Omental fat pad (tissue), 4 donors: ENCODE data around the gene HSF4. TPM values are rescaled to one million over a fixed set of nuclear protein-coding genes. Genes with fewer than 3 reads are reported as not detected.

ENCODE experiments used
- ATAC-seq: fragments of 150-250 bp; one replicate; pipeline ENCODE4 v1.9.1; 2016; ENCODE audit warnings: mild to moderate bottlenecking, moderate library complexity; ENCODE audit not compliant: low FRiP score
- DNase-seq: peaks from one replicate; pipeline ENCODE4 v3.0.0-alpha.2; 2019; ENCODE audit warnings: low spot score
- total RNA-seq, 4 donors: library from RNA; depleted of rRNA; stranded (reverse); fragments of >200 nt; gene quantifications; one replicate each; pipeline ENCODE4 v1.1.0, GENCODE V29; 2016
- TF ChIP-seq, protein P1 (sequence below), 3 donors: fragments of 450-650 bp; IDR thresholded peaks; one replicate each; pipeline ENCODE4 v1.5.1; 2016 to 2017; ENCODE audit warnings: antibody characterized with exemption in 3 of 3, mild to moderate bottlenecking in 3 of 3, moderate library complexity in 2 of 3

HSF4 gene
- total RNA-seq, 4 donors from 2014 or later: 21.2 to 77.2 (median 35.8) TPM

GRCh38 chr16:67169011-67169451 is 4.5 kb downstream of the HSF4 start:
- ATAC-seq: no peak
- TF ChIP-seq, protein P1, sequence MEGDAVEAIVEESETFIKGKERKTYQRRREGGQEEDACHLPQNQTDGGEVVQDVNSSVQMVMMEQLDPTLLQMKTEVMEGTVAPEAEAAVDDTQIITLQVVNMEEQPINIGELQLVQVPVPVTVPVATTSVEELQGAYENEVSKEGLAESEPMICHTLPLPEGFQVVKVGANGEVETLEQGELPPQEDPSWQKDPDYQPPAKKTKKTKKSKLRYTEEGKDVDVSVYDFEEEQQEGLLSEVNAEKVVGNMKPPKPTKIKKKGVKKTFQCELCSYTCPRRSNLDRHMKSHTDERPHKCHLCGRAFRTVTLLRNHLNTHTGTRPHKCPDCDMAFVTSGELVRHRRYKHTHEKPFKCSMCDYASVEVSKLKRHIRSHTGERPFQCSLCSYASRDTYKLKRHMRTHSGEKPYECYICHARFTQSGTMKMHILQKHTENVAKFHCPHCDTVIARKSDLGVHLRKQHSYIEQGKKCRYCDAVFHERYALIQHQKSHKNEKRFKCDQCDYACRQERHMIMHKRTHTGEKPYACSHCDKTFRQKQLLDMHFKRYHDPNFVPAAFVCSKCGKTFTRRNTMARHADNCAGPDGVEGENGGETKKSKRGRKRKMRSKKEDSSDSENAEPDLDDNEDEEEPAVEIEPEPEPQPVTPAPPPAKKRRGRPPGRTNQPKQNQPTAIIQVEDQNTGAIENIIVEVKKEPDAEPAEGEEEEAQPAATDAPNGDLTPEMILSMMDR (IDR thresholded peaks at IDR 0.05): no peak

DNA sequence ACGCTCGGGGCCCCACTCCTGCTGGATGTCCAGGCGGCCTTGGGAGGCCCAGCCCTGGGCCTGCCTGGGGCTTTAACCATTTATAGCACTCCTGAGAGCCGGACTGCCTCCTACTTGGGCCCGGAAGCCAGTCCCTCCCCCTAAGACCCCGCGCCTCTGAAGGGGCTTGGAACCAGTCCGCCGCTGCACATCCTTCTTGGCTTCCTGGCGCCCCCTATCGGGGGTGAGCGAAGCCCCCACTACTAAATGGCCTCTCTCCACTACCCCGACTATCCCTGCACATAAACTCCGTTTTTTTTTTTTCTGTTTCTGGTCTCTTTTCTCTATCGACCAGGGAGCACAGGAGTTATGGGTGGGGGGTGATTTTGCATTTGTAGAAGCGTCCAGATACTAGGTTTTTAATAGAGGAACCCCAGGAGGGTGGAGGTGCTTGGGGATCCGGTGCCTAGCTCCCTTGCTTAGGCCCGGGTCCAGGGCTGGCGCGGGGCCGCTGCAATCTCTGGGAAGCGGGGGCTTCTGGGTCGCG is 5.2 kb downstream of the HSF4 start:
- TF ChIP-seq, protein P1 (IDR thresholded peaks at IDR 0.05): no peak
- no peak for ATAC-seq
- DNase-seq: no peak

More at GRCh38 chr16:67169011-67169451, 4.5 kb downstream of the HSF4 start:
- no peak for DNase-seq

DNA sequence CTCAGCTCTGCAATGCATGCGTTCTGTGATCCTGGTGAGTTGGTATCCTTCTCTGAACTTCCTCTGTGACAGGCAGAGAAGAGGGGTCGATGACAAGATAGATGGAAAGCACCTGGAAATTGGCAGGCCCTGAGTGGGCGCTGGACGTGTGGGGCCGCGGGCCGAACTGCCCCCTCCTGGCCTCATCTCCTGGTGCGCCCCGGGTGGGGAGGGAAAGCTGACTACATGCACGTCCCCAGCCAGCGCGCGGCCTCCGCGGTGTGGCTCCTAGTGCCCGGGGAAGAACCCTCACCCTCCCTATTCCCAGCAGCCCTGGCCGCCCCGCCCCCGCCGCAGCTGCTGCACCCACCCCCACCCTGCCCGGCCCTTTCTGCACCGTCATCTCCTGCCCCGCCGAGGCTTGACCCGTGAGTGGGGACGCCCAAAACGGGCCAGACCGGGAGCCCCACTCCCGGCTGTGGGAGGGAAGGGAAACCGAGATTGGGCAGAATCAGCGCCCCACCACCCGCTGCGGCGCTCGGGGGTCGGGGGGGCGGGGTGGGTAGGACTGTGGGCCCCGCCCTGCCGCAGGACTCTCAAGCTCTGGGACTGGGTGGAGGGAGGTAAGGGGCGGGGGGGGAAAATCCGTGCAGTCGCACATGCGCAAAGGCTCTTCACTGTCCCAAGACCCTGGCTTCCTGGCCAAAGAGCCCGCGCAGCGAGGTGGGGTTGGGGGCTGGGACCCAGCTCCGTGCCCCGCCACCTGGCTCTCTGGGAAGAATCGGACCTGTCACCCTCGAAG is 5.8 kb downstream of the HSF4 start, which contains the start of gene NOL3:
NOL3 (plus strand) TSS at position 371 of the 781 bp plus-strand sequence.
- ATAC-seq (peak; percentile 76), DNase-seq (peak; percentile 57)
- TF ChIP-seq, protein P1 (IDR thresholded peaks at IDR 0.05): no peak

DNA sequence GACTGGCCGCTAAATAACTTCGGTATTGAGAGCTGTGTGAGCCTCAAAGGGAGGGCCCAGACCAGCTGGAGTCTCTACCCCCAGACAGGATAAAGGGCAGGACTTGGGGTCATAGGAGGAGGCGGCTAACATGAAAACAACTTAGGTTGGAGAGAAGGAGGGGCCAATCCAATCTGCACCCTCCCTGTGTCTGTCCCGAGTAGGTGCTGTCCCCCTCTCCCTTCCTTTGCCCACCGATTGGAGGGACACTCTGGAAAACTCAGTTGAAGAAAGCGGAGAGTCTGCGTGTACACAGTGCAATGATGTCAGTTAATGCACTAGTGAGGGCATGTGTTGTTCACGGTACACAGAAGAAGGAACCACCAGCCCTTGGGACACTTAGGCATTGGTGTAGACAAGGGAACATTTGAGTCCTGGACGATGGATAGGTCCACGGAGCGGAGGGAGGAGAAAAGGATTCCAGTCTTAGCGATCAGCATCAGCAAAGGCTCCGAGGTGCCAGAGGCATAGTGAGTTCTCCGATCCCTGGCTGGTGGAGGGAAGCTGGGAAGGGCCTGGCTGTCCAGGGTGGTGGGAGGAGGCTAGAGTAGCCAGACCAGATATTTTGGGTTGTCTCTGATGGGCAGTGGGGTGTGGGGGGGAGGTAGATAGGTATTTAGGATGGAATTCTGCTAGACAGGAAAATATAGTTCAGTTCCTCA is 6.6 kb downstream of the HSF4 start:
- no peak for DNase-seq
- peak; percentile 16 for ATAC-seq
- TF ChIP-seq, protein P1 (IDR thresholded peaks at IDR 0.05): no peak

DNA sequence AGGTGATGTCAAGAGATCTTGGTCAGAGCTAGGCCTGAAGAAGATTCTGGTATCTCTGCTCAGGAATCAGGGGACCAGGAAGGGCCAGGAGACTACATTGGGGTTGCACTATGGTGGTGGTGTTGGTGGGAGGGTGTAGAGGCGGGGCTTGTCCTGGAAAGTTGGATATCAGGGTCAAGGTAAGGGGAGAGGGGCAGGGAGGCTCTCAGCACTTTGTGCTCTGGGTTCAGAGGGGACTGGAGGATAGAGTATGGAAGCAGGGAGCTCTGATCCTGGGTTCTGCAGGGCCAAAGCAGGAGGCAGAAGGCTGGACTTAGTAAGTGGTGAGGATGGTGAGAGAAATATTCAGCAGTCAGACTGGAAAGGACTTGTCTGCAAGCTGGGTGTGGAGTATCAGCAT is 8.8 kb downstream of the HSF4 start:
- TF ChIP-seq, protein P1 (IDR thresholded peaks at IDR 0.05): no peak
- ATAC-seq (no peak), DNase-seq (no peak)

DNA sequence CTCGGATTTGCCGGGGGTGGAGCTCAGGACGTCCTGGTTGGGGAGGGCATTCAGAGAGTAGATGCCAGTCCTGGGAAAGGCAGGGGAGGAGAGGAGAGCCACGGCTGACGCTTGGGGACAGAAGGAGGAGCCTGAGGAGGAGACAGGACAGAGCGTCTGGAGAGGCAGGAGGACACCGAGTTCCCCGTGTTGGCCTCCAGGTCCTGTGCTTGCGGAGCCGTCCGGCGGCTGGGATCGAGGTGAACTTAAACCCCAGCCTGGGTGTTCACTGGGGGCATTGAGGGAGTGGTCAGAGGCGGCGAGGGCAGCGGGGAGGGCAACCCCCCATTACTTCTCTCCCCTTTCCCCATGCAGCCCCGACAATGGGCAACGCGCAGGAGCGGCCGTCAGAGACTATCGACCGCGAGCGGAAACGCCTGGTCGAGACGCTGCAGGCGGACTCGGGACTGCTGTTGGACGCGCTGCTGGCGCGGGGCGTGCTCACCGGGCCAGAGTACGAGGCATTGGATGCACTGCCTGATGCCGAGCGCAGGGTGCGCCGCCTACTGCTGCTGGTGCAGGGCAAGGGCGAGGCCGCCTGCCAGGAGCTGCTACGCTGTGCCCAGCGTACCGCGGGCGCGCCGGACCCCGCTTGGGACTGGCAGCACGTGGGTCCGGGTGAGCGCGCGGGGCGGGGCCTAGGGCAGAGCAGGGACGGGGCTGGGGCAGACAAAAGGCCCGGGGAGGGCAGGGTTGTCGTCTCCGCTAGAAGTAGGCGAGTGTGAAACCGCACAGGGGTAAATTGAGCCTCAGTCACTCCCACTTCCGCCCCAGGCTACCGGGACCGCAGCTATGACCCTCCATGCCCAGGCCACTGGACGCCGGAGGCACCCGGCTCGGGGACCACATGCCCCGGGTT is 9.5 kb downstream of the HSF4 start:
- TF ChIP-seq, protein P1 (IDR thresholded peaks at IDR 0.05): no peak
- ATAC-seq (peak; percentile 79), DNase-seq (peak; percentile 56)
